ENCODE data around the gene FAM120A.

The FAM120A gene

GRCh38 chr9:93595461-93595860 lies 144.0 kb downstream of the FAM120A start:
- no peak for DNase-seq (ENCODE audit: low read depth in 3 of 3)

DNA sequence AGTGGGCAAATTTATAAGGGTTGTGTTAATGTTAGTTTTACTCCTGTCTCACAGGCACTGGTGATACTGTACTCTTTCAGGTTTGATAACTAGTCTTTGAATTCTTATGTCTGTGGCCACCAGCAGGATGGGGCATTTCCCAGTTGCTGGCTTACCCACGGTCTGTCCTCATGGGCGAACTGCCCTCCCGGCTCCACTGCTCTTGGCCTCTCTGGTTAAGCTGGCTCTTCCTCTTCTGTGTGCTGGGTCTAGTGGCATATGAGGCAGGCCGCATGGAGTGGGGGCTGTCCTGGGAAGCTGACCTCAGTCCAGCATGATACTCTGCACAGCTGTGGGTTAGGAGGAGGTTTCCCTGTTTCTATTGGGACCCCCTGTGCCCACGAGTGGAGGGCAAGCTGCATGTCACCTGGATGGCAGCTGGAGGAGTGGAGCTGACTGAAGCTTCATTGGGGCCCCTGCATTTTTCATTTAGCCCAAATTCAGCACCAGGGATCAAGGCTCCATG lies 144.4 kb downstream of the FAM120A start:
- DNase-seq (ENCODE audit: low read depth in 3 of 3) = no peak

- DNase-seq (ENCODE audit: low read depth in 3 of 3) = no peak
These were observed 144.9 kb downstream of the FAM120A start for GRCh38 chr9:93596399-93596798.

- no peak for DNase-seq (ENCODE audit: low read depth in 3 of 3)
These were observed 145.7 kb downstream of the FAM120A start for GRCh38 chr9:93597142-93597706.

- no peak for DNase-seq (ENCODE audit: low read depth in 3 of 3)
These were observed 146.6 kb downstream of the FAM120A start for GRCh38 chr9:93597871-93598646.

- no peak for DNase-seq (ENCODE audit: low read depth in 3 of 3)
These were observed 147.3 kb downstream of the FAM120A start for GRCh38 chr9:93598647-93599241.

GRCh38 chr9:93599571-93600403 lies 148.3 kb downstream of the FAM120A start:
- no peak for DNase-seq (ENCODE audit: low read depth in 3 of 3)

DNA sequence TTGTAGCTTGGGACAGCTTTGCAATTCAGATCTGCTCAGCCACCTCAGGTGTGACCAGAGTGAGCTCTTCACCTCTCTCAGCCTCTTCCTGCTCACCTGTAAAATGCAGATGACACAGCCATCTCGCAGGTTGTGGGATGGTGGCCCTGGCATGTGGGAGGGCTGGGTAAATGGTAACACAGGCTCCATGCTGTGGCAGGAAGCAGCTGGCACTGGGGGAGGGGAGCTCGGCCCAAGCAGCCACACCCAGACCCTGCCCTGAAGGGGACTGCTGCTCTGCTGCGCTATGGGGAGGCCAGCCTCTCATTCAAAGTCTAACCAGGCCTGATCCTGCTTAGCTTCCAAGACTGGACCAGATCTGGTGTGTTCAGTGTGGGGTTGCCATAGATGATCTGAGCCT lies 149.0 kb downstream of the FAM120A start:
- no peak for DNase-seq (ENCODE audit: low read depth in 3 of 3)

GRCh38 chr9:93601063-93601462 lies 149.6 kb downstream of the FAM120A start:
- DNase-seq (ENCODE audit: low read depth in 3 of 3) = no peak

DNA sequence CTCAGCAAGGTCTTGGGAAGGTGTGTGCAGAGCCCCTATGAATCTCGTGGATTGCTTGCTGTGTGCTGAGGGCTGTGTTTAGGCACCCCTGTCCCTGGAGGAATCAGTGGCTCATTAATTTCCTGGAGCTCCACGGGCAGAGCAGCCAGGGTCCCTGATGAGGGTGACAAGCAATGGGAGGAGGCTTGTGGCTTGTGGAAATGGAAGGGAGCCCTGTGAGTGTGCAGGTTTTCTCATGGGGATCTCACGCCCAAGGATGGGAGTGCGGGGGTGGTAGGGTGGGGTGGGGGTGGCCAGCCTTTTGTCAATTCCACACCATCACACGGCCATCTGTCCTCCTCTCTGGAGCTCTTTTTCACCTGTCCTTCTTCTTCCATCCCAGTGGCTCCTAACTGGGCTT lies 150.2 kb downstream of the FAM120A start:
- DNase-seq (ENCODE audit: low read depth in 3 of 3) = no peak

- no peak for DNase-seq (ENCODE audit: low read depth in 3 of 3)
These were observed 151.5 kb downstream of the FAM120A start for GRCh38 chr9:93603011-93603410.

DNA sequence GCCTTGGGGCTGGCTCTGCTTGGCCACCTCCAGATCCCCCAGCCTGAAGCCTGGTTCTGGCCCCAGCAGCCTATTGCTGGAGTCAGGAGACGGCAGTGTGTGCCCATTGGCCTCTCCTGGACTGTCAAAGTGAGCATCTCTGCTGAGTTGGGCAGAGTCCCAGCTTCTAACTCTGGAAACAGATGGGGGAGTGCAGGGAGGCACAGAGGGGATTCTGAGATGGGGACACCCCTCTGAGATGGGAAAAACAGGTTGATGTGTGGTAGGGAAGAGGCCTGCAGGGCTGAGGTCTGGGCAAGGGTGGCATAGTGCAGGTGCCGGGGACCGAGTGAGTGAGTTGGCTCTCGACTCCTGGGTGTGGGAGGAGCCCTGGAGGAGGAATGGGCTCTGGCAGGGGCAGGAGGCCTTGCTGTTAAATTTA lies 152.4 kb downstream of the FAM120A start:
- DNase-seq (ENCODE audit: low read depth in 3 of 3) = no peak

- no peak for DNase-seq (ENCODE audit: low read depth in 3 of 3)
These were observed 154.7 kb downstream of the FAM120A start for GRCh38 chr9:93606187-93606586.

DNA sequence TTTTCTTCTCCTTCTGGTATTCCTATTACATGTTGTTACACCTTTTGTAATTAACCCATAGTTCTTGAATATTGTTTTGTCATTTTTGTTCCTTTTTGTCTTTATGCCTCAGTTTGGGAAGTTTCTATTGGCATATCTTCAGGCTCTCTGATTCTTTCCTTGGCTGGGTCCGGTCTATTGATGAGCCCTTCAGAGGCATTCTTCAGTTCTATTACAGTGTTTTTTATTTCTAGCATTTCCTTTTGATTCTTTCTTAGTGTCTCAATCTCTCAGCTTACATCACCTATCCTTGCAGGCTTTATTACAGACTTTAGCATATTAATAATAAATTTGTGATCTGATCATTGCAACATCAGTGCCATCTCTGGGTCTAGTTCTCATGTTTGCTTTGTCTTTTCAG lies 158.7 kb downstream of the FAM120A start:
- no peak for DNase-seq (ENCODE audit: low read depth in 3 of 3)

DNA sequence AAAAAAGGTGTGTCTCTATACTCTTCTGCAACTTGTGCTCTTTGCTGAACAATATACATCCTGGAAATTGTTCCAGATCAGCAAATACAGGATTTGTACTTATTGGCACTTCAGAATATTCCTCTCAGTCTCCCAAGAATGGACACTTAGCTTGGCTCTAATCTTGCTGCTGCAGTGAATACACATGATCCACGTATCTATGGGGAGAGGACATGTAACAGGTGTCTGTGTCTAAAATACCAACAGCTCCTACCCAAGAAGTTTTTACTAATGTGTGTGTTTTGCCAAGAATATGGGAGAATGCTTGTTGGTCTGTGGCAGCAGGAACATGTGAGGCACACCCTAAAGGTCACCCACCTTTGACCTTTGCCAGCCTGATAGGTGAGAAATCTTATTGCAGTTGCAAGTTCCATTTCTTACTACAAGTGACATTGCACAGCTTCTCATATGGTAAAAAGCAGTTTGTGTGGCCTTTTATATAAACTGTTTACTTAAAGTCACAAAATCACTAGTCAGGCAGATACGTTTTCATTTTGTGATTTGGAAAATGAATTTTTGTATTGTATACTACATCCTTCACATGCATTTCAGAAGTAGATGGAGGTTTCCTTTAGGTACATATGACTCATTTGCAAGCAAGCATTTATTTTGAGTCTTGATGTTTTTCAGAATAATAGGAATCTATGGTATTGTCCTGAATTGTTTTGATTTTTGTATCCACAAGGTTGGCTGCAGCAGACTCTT lies 160.7 kb downstream of the FAM120A start:
- DNase-seq (ENCODE audit: low read depth in 3 of 3) = no peak

DNA sequence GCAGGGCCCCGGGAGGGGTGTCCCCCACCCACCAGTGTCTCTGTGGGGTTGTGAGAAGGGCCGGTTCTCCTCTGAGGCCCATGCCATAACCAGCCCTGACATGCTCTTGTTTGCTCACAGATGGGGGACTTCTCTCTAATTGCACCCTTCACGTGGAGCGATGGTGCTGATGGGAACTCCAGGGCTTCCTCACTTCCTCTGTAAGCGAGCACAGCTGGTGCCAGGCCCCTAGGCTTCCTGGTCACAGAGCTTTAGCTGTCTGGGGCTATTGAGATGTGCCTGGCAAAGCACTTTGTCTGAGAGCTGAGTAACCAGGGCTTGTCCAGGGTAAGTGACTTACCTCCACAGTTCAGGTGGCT lies 161.3 kb downstream of the FAM120A start:
- no peak for DNase-seq (ENCODE audit: low read depth in 3 of 3)

- DNase-seq (ENCODE audit: low read depth in 3 of 3) = no peak
These were observed 161.7 kb downstream of the FAM120A start for GRCh38 chr9:93613174-93613573.

- no peak for DNase-seq (ENCODE audit: low read depth in 3 of 3)
These were observed 162.3 kb downstream of the FAM120A start for GRCh38 chr9:93613791-93614190.

- no peak for DNase-seq (ENCODE audit: low read depth in 3 of 3)
These were observed 163.5 kb downstream of the FAM120A start for GRCh38 chr9:93614830-93615468.

Data from stimulated activated CD4-positive, alpha-beta T cell treated with anti-CD3 and anti-CD28 coated beads, TNF-alpha, amount 100 ng/mL, for 4 hours (primary cell).